Hematopoietic multipotent progenitor cell treated with erythropoietin and hydrocortisone succinate and interleukin-3 and kit ligand, for 17 days (in vitro differentiated cells): ENCODE data around the gene LSP1.

ENCODE experiments used
- DNase-seq: peaks from one replicate; pipeline ENCODE4 v3.0.0-alpha.2; 2015; ENCODE audit warnings: low spot score

The LSP1 gene

DNA sequence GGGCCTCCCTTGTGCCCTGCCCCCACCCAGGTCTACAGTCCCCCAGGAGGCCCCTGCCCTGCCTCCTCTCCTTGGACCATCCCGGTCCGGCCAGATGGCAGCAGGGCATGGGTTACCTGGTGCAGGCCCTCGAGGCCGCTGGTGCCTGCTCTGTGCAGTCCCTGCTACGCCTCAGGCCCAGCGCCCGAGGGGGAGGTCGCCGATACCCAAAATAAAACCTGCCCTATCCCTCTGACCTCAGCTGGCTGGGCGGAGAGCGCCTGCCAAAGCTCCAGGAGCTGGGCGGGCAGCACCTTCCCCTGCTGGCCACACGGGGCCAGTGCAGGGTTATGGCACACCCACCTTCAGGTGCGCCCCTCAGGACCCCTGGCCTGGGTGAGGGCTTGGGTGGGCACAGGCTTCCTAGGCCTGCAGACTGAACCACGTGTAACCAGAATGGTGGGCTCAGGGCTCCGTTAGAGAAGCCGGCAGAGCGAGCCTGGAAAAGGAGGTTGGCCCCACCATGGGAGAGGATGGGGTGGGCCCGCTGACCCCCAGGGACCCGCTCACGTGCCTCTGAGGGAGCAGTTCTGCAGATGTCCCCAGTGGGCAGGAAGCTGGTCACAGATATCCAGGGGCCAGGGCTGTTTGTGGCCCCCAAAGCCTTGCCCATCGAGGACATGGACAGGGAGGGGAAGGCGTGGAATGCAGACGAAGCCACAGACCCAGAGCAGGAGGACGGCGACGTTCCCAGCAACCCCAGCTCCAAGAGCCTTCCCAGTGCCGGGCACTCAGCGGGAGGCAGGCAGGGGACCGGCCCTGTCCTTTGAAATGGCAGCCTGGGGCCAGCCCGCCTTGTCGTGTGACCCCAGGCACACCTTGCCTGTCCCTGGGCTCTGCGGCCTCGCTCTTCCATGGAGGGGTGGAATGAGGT is 64.9 kb downstream of the LSP1 start:
- no peak for DNase-seq

DNA sequence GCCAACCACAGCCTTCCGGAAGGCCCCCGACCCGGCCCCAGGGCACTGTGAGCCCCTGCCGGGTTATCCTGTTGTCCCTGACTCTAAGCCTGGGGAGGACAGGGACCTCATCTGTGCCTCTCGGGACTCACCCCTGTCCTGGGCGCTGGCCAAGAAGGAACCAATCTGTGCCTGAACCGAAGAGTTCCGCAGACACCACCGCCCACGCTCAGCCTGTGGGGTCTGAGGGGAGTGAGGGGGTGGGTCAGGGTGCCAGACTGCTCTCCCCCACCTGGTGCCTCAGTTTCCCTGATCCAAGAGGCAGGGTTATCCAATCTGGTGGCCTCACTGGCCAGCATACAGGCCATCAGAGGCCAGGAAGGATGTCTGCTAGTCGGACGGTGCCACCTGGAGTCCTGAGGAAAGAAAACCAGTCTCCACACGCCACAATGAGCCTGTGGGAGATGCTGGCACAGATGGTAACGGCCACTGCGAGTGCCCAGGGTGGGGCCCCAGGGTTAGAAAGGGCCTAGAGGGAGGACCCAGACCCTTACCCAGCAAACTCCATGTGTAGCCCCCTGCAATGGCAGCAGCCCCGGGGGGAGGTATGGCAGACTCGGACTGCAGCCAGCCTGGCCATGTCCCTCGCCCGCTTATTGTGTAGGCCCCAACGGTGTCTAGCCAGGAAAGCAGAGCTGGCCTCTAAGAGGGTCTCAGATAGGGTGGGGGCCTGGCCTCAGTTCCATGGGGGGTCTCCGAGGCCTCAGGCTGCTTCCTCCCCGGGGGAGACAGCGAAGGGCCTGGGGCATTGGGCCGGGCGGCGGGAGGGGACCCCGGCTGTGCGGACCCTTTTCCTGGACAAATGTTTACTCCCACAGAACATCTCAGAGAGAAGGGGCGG is 65.8 kb downstream of the LSP1 start:
- no peak for DNase-seq

DNA sequence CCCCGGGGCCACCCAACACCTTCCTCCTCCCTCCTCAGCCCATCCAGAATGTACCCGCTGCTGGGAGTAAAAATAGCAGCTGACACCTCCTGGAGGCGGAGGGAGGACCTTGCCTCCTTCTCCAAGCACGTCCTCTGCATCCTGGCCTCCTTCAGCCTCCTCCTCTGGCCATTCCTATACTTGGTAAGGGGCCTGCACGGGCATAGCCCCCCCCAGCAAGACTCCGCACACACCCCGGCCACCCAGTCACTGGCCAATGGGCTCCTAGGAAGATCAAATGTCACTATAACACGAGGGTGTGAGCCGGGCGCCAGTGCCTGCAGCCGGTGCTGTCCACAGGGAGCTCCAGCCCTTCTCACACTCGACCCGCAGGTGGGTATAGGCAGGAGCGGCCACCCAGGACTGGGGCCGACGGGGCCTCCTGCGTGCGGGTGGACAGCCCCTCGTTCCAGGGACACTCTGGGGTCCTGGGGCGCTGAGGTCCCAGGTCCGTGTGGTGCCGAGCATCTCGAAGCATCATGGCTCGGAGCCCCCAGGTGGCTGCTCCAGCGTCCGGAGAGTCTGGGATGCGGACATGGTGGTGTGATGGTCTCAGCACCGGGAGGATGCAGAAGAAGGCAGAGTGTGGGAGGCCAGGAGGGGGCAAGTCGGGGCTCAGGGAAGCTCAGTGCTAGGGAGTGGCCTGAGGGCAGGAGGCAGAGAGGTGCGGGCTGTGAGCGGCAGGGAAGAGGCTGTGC is 66.7 kb downstream of the LSP1 start, which contains the start of gene TNNT3:
TSS of gene TNNT3 (plus strand) at position 313 of the 737 bp plus-strand sequence. CDS start 3,172 bp downstream, outside the sequence.
- DNase-seq: no peak

DNA sequence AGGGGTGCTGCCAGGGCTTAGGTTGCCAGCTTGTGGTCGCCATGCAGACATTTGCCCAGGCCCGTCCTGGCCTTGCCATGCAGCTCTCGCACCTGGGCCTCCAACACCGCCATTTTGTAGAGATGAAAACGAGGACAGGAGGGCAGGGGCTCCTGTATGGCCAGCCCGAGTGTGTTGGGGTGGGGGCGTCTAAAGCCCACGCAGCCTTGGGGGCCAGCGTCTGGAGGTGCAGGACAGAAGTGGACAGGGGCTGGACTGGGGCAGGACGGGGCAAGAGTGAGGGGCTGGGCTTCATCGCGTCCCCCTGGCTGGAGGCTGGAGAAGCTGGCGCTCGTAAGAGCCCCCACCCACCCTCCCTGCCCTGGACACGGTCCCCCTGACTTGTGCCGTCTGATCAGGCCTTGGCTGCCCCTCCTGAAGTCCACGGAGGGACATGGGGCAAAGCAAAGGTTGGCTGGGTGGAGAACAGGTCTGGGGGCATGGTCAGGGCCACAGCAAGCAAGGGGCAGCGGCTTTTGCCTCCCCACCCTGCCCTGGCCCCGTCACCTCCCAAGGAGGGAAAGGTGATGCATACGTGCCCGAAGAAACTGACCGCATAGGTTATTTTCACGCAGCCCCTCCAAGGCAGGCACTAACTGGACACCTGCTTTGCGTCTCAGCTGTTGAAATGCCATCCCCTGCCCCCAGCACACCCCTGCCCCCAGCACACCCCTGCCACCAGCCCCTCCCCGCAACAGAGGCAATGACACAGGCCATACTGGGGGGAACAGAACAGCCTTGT is 67.4 kb downstream of the LSP1 start:
- DNase-seq: no peak

DNA sequence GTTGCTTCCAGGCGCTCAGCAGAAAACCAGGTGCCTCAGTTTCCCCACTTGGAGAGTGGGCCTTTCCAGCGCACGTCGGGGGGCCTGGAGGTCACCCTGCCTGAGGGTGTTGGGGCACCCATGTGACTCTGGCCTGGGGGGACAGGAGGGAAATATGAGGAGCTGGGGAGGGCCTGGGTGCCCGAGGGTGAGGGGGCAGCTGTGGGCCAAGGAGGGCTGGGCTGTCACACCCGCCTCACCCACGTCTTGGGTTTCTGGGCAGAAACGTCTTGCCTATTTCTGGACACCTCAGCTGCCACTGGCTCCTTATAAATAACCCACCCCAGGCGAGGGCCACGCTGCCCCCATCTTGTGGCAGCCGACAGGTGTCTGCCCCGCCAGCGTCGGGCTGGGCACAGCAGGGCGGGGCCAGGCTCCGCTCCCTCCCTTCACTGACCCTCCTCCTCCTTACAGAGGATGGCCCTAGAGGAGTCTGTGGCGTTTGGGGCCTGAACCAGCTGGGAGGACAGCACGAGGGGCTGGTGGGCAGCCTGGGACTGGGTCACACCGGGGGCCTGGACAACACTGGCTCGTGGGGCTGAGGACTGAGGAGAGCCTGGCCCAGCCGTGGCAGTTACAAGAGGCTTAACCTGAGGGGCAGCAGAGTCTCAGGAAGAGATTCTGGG is 68.2 kb downstream of the LSP1 start:
- no peak for DNase-seq

DNA sequence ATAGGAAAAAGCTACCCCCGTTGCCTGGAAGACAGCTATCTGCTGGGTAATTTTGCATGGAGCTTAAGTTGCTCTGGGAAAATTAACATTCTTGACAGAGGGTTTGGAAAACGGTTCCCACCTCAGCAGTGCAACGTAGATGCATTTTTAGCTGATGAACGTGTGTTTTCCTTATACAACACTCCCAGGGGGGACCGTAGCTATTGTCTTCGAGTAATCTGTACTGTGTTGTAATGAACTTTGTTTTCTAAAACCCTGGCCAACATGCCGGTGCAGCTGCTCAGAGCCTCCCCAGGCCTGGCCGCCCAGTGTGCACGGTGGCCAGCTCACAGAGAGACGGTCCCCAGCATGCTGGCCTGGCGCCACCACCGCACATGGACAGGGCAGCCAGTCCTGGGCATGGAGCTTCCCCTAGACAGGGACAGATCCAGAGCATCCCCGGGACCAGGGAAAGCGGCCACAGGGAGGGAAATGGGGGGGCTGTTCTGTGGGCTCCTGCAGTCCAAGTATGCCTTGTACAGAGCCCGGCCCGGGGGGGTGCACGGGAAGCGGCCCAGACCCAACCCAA is 68.8 kb downstream of the LSP1 start:
- DNase-seq: no peak

DNA sequence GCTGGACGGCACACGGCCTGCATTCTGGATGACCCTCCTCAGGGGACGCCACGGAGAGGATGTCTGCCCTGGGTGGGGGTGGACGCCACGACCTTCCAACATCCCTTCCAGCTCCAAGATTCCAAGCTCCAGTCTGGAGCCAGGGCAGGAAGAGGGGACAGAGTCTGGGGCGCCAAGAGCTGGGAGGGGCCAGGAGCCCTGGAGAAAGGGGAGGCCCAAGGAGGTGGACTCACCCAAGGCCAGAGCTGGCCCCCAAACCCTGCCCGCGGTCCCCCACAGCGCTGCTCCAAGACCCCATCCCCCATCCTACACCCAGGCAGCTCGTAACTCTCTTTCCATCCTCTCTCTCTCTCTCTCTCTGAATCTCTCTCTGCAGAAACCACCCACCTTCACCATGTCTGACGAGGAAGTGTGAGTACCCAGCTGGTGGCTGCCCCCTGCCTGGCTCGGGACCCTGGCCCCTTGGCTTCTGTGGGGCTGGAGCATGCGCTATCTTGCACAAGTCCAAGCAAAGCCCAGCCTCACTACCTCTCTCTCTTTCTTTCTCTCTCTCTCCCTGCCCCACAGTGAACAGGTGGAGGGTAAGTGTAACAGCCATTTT is 69.7 kb downstream of the LSP1 start:
- DNase-seq: no peak

DNA sequence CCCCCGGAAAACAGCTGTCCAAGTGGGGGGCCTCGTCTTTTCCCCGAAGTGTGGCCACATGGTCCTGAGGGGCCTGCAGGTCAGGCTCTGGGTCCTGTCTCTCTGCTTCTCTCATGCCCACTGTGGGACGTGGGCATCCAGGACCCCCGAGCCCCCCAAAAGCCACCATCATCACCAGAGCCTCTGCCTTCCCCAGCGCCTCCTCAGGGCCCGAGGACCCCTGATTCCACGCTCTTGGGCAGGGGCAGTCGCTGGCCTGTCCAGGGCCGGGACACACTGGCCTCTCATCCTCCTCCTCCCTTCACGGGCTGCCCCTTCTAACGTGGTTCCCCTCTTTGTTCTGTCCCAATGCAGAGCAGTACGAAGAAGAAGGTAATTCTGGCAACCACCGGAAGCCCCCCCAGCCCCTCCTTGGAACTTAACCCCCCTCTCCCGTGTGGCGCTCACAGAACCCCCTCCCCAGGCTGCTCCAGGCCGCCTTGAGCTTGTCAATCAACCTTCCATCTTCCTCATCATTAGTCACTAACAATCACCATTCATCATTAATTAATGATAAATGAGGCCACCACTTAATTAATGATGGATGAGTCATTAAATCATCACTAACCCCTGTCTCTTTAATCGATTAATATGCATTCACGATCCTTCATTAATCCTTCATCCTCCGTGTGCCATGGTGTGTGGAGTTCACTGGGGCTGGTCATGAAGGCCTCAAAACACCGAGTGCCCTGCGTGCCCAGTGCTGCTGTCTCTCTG is 70.5 kb downstream of the LSP1 start:
- no peak for DNase-seq

DNA sequence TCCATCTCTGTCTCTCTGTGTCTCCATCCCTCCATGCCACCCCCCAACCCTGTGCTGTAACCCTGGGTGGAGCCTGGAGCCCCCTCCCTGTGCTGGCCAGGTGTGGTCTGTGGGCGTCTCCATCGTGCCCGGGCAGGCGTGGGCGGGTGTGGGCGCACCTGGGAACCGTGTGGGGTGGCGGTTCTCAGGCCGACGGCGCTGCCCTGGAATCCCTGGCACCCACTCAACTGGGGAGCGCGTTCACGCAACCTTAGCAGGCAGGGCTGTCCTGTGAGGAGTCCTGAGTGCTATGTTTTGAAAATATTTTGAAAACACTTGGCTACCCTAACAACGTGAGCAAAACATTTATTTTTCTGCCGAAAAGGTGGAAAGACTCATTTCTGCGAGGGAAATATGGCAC is 71.3 kb downstream of the LSP1 start:
- DNase-seq: no peak

- no peak for DNase-seq
Observed at GRCh38 chr11:1924646-1925372, 71.9 kb downstream of the LSP1 start.

DNA sequence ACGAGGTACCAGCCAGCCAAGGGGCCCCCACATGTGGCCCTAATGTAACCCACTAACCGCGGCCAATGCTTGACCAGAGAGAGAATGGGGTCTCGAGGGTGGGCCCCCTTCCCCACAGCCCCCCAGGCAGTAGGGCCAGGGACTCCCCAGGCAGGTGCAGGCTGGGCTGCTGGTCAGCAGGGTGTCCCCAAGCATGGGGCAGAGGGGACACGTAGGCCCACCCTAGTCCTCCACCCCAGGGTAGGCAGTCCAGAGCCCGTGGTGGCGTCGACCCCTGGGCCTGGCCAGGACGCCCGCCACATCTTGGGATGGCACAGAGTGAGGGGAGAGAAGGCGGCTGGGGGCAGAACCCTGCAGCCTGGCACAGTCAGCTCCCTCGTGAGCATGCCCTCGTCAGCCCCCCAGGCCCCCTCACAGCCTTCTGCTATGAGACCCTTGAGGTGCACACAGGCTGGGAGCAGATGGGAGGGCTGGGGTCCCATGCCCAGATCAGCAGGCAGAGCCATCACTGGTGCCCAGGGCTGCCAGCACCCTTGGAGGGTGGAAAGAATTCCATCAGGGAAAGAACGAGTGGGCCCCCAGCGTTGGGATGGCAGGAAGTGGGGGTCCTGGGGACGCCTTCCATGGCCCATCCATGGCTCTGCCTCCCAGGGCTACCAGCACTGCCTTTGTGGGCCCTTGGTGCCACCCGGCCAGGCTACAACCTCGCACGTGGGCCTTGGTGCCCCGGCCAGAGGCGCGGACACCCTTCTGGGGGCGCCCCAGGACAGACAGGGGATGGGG is 72.7 kb downstream of the LSP1 start:
- DNase-seq: no peak

DNA sequence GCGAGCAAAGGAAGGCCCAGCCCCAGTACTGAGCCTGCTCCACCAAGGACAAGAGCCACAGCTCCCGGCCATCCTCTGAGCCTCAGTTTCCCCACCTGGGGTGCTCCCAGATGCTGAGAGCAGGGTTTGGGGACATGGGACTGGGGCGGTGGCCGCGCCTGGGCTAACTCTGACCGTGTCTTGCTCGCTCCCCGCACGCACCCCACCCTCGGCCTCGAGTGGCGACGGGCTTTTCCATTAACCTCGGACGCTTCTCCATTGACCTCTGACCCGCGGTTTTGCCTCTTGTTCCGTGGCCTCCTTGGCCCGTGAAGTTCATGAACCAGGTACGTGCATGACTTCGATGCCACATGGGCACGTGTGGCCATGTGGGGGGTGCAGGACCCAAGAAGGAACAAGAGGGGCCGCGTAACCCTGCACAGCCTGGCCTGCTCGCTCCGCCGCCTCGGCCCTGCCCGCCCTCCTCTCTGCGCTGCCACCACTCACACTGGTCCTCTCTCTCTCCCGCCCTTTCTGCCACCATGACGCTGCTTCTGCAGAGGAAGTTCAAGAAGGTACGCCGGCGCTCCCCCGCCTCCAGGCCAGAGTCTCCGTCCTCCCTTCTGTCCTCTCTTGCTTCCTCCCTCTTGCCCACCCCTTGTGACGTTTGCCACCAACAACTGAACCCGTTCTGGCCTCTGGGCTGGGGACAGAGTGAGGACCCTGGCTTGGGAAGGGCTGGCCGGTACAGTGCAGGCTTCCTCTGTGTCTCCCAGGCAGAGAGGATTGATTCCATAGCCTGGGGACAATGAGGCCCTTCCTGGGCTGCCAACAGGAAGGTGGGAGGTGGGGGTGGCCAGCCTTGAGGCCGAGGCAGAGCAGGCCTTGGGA is 73.5 kb downstream of the LSP1 start:
- DNase-seq: no peak

DNA sequence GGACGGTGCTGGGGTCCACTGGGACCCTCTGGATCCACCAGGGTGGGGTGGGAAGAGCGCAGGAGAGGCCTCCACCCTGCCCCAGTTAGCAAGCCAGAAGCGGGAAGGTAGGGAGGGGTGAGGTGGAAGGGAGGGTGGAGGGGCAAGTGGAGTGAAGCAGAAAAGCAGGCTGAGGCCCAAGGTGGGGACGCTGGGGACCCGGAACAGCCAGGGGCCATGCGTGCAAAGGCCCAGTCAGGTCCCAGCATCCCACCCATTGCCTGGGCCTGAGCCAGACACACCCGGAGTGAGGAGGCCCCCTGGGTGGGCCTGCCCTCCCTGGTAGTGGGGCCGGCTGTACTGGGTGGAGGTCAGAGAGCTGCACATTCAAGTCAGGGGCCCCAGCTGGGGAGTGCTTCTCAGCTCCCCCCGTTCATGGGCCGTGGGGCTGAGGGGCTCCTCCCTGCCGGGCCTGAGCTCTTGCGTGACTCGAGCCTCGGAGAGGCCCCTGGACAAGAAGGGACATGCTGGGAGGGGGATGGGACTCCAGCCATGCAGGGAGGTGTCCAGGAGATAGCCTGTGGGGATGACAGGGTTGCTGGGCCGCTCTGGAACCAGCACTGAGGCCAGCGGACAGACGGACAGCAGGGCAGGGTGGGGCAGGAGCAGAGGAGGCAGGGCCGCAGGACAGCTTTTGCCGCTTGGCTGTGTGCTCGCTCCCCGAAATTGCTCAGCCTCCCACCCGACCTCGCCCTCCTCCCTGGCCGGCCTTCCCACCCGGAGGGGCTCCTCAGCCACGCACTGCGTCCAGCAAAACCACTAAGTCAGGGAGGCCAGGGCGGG is 74.4 kb downstream of the LSP1 start:
- no peak for DNase-seq

DNA sequence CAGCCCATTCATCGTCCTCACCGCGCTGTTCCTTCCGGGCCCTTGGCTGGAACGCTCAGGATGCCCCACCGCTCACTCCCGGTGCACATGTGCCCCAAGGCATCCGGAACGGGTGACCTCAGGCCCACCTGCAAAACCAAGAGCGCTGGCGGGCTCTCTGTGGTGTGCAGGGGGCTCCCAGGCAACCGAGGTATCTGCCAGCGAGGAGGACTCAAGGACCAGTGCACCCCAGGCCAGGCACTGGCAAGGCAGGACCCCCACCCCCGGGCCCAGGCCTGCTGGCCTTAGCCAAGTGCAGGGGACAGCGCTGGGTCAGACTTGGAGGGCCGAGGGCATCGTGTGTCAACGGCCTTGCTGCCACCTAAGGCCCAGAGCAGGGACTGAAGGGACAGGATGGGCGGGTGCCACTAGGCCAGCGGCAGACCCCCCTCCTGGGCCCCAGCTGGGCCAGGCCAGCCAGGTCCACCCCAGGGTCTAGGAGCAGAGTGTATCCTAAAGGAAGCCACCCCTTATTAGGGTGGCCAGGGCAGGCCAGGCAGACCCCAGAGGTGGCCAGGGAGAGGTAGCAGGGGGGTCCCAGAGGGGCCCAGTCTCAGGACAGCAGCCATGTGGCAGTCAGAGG is 75.1 kb downstream of the LSP1 start:
- no peak for DNase-seq

DNA sequence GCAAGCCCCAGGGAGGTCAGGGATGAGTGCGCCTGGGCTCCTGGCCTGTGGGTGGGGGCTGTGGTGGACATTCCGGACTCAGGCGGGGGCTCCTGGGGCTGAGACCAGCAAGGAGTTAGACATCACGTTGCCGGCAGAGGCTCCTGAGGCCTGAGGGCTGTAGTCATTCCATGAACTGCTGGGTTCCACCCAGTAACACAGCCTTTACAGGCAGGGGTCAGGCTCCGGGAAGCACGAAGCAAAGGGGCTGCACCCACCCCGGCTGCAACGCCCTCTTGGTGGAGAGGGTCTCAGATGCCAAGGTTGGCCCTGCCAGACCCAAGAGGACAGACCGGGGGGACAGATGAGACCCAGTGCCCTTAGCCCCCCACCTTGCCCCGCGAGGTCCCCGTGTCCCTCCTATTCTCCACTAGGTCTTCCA is 75.6 kb downstream of the LSP1 start:
- DNase-seq: no peak
